Measurements from ENCODE around the gene E2F4.

DNA sequence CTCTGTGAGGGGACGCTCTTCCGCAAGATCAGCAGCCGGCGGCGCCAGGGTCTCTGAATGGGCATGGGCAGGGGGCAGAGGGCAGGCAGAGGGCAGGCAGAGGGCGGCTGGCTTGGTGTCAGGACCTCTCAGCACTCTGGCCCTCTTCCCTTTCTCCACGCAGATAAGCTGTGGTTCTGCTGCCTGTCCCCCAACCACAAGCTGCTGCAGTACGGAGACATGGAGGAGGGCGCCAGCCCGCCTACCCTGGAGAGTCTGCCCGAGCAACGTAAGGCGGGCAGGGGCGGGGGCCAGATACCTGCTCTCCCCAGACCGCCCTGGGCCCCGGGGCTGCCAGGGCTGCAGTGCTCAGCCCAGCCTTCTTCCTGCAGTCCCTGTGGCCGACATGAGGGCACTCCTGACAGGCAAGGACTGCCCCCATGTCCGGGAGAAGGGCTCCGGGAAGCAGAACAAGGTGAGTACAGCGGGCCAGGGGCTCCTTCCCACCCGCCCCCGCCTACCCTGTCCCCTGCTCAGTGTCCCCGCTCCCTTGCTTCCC, 11.1 kb downstream of the E2F4 start:
- TF ChIP-seq, protein P1, sequence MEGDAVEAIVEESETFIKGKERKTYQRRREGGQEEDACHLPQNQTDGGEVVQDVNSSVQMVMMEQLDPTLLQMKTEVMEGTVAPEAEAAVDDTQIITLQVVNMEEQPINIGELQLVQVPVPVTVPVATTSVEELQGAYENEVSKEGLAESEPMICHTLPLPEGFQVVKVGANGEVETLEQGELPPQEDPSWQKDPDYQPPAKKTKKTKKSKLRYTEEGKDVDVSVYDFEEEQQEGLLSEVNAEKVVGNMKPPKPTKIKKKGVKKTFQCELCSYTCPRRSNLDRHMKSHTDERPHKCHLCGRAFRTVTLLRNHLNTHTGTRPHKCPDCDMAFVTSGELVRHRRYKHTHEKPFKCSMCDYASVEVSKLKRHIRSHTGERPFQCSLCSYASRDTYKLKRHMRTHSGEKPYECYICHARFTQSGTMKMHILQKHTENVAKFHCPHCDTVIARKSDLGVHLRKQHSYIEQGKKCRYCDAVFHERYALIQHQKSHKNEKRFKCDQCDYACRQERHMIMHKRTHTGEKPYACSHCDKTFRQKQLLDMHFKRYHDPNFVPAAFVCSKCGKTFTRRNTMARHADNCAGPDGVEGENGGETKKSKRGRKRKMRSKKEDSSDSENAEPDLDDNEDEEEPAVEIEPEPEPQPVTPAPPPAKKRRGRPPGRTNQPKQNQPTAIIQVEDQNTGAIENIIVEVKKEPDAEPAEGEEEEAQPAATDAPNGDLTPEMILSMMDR (optimal IDR thresholded peaks at IDR 0.05 in 1 of 3, IDR thresholded peaks at IDR 0.05 in 1 of 3, conservative IDR thresholded peaks at IDR 0.05 in 1 of 3; ENCODE audit: extremely low read depth in 1 of 3, insufficient read depth in 2 of 3, low read length in 3 of 3) = no peak
- TF ChIP-seq EZH2 (IDR thresholded peaks at IDR 0.05; ENCODE audit: low read length) = no peak
